GM13977 (cell line): ENCODE data around the gene NCSTN.

Experiments used
- DNase-seq: peaks from one replicate; pipeline ENCODE4 v3.0.0; 2012; ENCODE audit warnings: low spot score
- in situ Hi-C: fragments of 300-500 bp; cut with MboI; formaldehyde crosslinking; loops from one replicate; pipeline ENCODE4 v1.12.0; 2022; ENCODE audit warnings: low sequenced_read_pairs, low pct_unique_long_range_greater_than_20kb, mixed read lengths, inconsistent platforms; ENCODE audit not compliant: unreplicated experiment
- TF ChIP-seq, protein P1 (sequence below): IDR thresholded peaks from 2 replicates; pipeline ENCODE4 v1.5.1; 2012; ENCODE audit warnings: mild to moderate bottlenecking, control low read depth; ENCODE audit not compliant: insufficient read depth; ENCODE audit errors: extremely low read depth, missing control alignments

NCSTN gene

DNA sequence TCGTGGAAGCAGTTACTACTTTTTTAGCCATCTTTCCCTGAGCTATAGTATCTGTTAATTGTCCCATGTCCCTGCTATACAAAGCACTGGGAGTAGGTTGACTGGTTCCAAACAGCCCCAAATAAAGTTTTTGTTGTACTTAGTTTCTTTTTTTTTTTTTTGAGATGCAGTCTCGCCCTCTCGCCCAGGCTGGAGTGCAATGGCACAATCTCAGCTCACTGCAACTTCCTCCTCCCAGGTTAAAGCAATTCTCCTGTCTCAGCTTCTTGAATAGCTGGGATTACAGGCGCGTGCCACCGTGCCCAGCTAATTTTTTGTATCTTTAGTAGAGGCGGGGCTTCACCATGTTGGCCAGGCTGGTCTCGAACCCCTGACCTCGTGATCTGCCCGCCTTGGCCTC, 3.3 kb downstream of the NCSTN start:
- DNase-seq: no peak
- in situ Hi-C loops: no loop called here
- TF ChIP-seq, protein P1, sequence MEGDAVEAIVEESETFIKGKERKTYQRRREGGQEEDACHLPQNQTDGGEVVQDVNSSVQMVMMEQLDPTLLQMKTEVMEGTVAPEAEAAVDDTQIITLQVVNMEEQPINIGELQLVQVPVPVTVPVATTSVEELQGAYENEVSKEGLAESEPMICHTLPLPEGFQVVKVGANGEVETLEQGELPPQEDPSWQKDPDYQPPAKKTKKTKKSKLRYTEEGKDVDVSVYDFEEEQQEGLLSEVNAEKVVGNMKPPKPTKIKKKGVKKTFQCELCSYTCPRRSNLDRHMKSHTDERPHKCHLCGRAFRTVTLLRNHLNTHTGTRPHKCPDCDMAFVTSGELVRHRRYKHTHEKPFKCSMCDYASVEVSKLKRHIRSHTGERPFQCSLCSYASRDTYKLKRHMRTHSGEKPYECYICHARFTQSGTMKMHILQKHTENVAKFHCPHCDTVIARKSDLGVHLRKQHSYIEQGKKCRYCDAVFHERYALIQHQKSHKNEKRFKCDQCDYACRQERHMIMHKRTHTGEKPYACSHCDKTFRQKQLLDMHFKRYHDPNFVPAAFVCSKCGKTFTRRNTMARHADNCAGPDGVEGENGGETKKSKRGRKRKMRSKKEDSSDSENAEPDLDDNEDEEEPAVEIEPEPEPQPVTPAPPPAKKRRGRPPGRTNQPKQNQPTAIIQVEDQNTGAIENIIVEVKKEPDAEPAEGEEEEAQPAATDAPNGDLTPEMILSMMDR: no peak

DNA sequence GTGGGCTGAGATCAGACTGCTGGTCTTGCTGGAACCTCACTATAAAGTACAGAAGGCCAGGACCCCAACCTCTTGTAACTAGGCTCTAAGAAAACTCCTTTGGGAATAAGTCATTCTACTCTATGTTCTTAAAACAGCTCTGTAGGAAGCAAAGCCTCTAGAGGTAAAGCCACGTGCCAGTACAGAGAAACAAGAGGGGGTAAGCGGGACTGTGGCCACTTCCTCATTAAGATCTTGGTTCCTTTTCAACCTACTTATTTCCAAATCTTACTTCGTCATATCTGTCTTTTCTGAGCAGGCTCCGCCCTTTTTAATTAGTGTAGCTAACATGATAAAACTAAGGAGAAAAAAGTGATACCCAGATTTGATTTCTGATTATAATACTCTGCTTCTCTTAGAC, 3.8 kb downstream of the NCSTN start:
- TF ChIP-seq, protein P1: no peak
- in situ Hi-C loops: no loop called here
- no peak for DNase-seq

DNA sequence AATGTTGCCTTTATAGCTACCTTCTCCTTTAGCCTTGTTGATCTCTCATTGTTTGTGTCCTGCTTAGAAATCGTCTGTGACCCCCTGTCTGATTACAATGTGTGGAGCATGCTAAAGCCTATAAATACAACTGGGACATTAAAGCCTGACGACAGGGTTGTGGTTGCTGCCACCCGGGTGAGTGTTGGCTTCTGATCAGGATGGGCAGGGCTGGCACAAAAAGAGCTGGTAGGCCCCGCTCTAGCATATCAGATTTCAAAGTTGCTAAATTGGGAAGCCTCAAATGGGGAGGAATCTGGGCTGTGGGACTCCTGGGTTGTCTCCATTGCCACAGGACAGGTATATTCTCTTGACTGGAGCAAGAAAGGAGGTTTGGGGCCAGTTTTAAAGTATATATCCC, 8.4 kb downstream of the NCSTN start:
- TF ChIP-seq, protein P1: no peak
- in situ Hi-C loops: no loop called here
- DNase-seq: no peak

DNA sequence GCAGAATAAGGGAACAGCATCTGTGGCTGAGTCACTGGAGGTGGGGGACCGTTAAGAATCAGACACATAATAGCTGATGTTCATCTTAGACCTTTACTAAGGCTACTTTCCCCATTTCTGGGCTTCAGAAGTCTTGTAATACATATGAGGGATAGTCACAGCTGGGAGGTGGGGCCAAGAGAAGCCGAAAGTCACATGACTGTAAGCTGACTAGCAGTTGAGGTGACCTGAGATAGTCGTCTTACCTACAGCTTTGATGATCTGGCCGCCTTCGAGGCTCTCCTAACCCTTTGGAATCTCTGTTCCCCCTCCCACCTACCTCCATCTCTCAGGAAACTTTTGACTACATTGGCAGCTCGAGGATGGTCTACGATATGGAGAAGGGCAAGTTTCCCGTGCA, 9.4 kb downstream of the NCSTN start:
- TF ChIP-seq, protein P1: no peak
- no peak for DNase-seq
- in situ Hi-C loops: no loop called here

DNA sequence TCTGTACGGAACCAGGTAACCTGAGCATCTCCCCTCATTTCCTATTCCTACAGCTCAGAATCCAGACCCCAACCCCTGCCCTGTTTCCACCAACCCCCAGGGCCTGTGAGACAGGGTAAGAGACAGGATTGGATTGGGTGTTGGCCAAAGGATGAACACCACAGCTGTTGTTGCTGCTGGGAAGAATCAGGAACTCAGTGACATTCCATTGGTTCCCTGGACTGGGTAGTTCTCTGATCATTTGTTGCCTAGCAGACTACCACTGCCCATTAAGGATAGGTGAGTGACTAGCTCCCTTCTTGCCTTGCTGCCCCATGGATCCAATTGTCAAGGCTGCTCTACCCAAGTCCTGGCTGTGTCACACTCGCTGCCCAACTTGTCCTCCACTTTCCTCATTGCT, 10.0 kb downstream of the NCSTN start:
- TF ChIP-seq, protein P1: no peak
- in situ Hi-C loops: no loop called here
- DNase-seq: no peak

DNA sequence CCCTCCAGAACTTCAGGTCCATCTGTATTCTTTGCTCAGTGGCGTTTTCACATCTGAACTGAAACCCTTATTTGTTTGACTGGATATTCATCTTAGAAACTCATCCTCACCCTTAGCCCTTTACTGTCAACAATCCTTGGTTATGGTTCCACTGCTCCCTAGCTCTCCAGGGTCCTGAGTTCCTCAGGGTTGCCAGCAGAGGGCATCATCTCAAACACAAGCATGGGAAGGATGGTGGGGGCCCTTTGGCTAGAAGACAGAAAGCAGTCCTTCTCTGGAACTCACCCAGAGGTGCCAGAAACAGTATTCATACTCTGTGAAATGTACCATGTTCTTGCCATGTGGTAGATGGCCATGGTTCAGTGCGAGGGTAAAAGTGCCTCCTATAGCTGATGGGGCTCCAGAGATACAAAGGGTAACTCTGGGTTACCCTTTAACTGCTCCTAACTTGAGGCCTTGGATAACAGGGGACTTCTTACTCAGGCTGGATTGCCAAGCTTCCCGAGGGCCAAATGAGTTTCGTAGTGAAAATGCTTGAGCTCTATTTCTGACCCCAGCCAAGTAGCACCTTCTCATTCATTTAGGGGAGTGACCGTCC, 11.3 kb downstream of the NCSTN start:
- in situ Hi-C loops: no loop called here
- TF ChIP-seq, protein P1: peak; percentile 54
- DNase-seq: no peak
